Measurements from ENCODE around the gene SPOP. TPM values are rescaled to one million over a fixed set of nuclear protein-coding genes. Genes with fewer than 3 reads are reported as not detected.

Gene SPOP
- total RNA-seq, 1 donor from 2014 or later: 48.6 TPM

DNA sequence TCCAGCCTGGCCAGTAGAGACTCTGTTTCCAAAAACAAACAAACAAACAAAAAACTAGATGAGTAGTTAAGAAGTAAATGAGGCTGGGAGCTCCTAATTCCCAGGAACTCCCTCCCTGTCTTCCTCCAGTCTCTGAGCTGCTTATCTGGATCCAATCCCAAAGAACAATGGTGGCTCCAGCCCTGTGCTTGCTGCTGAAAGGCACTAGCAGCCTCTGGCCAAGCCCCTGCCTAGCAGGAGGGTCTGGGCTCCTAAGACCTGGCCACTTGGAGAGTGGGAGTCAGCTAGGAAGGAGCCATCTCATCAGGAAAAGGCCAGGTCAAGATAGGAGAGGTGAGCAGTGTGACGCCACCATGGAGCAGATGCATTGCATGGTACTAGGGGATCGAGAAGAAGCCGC is 44.2 kb upstream of the SPOP start:
- H3K4me3 Mint-ChIP-seq (ENCODE audit: unreplicated experiment): no peak overlapping the region
- FAIRE-seq: no peak
- no peak overlapping the region for H3K4me2 ChIP-seq (ENCODE audit: low read length)
- H2AFZ ChIP-seq (ENCODE audit: low read depth, low read length): no peak overlapping the region
- no peaks in the 10 kb centered on the region for H3K27me3 Mint-ChIP-seq (ENCODE audit: low read depth, unreplicated experiment)
- H4K20me1 ChIP-seq (ENCODE audit: insufficient read depth, low read length): no peaks in the 10 kb centered on the region
- no peak for DNase-seq (ENCODE audit: low read depth)
- H3K79me2 ChIP-seq (ENCODE audit: insufficient read depth, low read length): no peaks in the 10 kb centered on the region
- H3K4me1 ChIP-seq (ENCODE audit: insufficient read depth, low read length): peaks cover 4% of the 10 kb centered on the region
- peaks cover 5% of the 10 kb centered on the region for H3K36me3 Mint-ChIP-seq (ENCODE audit: low read depth, unreplicated experiment)
- no peaks in the 10 kb centered on the region for H3K9me3 ChIP-seq (ENCODE audit: insufficient read depth, low read depth, low read length)
- H3K27me3 ChIP-seq (ENCODE audit: insufficient read depth, low read length): no peaks in the 10 kb centered on the region
- H3K36me3 ChIP-seq (ENCODE audit: insufficient read depth, low read length): no peaks in the 10 kb centered on the region
- no peak overlapping the region for H3K27ac ChIP-seq (ENCODE audit: low read depth, low read length)
- no peak overlapping the region for H3K27ac Mint-ChIP-seq (ENCODE audit: unreplicated experiment)
- no peaks in the 10 kb centered on the region for H3K4me1 Mint-ChIP-seq (ENCODE audit: low read depth, unreplicated experiment)
- no peak overlapping the region for H3K4me3 ChIP-seq (ENCODE audit: insufficient read depth, low read depth, low read length)
- no peak overlapping the region for H3K9ac ChIP-seq (ENCODE audit: low read length)
- TF ChIP-seq, protein P1, sequence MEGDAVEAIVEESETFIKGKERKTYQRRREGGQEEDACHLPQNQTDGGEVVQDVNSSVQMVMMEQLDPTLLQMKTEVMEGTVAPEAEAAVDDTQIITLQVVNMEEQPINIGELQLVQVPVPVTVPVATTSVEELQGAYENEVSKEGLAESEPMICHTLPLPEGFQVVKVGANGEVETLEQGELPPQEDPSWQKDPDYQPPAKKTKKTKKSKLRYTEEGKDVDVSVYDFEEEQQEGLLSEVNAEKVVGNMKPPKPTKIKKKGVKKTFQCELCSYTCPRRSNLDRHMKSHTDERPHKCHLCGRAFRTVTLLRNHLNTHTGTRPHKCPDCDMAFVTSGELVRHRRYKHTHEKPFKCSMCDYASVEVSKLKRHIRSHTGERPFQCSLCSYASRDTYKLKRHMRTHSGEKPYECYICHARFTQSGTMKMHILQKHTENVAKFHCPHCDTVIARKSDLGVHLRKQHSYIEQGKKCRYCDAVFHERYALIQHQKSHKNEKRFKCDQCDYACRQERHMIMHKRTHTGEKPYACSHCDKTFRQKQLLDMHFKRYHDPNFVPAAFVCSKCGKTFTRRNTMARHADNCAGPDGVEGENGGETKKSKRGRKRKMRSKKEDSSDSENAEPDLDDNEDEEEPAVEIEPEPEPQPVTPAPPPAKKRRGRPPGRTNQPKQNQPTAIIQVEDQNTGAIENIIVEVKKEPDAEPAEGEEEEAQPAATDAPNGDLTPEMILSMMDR (IDR thresholded peaks at IDR 0.05; ENCODE audit: insufficient read depth, low read depth, low read length): no peak
- TF ChIP-seq EZH2 (IDR thresholded peaks at IDR 0.05; ENCODE audit: insufficient read depth, low read length): no peak
- no peaks in the 10 kb centered on the region for H3K9me3 Mint-ChIP-seq (ENCODE audit: unreplicated experiment)

DNA sequence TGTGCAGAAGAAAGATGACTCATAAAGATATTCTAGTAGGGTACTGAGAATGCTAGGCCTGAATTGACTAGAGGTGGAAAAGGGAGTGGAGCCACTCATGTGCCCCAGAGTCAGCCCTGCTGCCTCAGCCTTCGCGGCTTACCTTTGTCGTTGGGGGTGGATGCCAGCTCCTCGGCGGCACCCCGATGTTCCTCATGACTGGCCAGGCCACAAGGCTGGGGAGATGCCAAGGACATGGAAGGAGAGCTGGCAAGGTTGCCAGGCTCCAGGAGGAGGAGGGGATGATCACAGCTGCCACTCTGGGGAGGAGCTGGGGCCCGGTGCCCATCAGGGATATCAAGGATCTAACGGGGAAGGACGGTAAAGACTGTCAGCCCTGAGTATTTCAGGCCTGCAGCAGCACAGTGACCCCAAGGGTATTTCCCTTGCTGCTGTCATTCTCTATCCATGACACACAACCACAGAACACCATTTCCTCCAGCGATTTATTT is 39.5 kb upstream of the SPOP start:
- Histone ChIP-seq H3K36me3 (ENCODE audit: insufficient read depth, low read length) (no peaks in the 10 kb centered on the region), H3K4me2 (ENCODE audit: low read length) (peak overlapping the region; percentile 47), H3K27ac (ENCODE audit: low read depth, low read length) (no peak overlapping the region), H4K20me1 (ENCODE audit: insufficient read depth, low read length) (no peaks in the 10 kb centered on the region), H3K4me1 (ENCODE audit: insufficient read depth, low read length) (peaks cover 4% of the 10 kb centered on the region), H3K4me3 (ENCODE audit: insufficient read depth, low read depth, low read length) (no peak overlapping the region), H3K79me2 (ENCODE audit: insufficient read depth, low read length) (no peaks in the 10 kb centered on the region), H2AFZ (ENCODE audit: low read depth, low read length) (no peak overlapping the region), H3K9ac (ENCODE audit: low read length) (no peak overlapping the region), H3K9me3 (ENCODE audit: insufficient read depth, low read depth, low read length) (no peaks in the 10 kb centered on the region), H3K27me3 (ENCODE audit: insufficient read depth, low read length) (no peaks in the 10 kb centered on the region)
- Mint-ChIP-seq H3K27me3 (ENCODE audit: low read depth, unreplicated experiment) (no peaks in the 10 kb centered on the region), H3K36me3 (ENCODE audit: low read depth, unreplicated experiment) (peaks cover 2% of the 10 kb centered on the region), H3K9me3 (ENCODE audit: unreplicated experiment) (no peaks in the 10 kb centered on the region), H3K4me3 (ENCODE audit: unreplicated experiment) (no peak overlapping the region), H3K4me1 (ENCODE audit: low read depth, unreplicated experiment) (no peaks in the 10 kb centered on the region), H3K27ac (ENCODE audit: unreplicated experiment) (no peak overlapping the region)
- TF ChIP-seq EZH2 (IDR thresholded peaks at IDR 0.05; ENCODE audit: insufficient read depth, low read length): no peak
- TF ChIP-seq, protein P1 (IDR thresholded peaks at IDR 0.05; ENCODE audit: insufficient read depth, low read depth, low read length): no peak
- FAIRE-seq: no peak
- no peak for DNase-seq (ENCODE audit: low read depth)

DNA sequence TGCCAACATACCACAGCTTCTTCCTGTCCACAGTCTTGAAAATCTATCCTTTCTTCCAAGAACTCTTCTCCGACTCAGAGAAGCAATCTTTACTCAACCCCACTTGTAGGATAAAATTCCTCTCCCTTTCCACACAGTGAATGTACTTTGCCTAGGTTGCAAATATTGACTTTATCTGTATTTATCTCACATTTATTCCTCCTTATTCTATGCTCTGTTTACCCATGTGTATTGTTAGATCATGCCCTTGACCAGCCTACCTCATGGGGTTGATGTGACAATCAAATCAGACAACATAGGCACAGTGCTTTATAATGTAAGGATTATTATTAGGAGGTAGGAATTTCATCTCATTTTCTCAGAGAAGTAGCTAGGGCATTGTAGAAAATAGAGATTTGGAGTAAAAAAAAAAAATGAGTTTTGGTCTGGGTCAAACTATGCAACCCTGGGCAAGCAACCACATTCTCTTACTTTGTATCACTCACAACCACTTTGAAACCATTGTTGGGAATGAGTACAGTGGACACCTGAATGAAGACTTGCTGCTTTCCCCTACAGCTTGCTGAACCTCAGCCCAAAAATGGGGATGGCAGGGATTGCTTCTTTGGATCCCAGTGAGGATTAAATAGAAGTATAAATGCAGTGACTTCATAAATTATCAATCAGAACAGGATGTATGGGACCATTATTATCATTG is 38.9 kb upstream of the SPOP start:
- H3K9me3 ChIP-seq (ENCODE audit: insufficient read depth, low read depth, low read length): no peaks in the 10 kb centered on the region
- DNase-seq (ENCODE audit: low read depth): no peak
- no peak overlapping the region for H3K4me2 ChIP-seq (ENCODE audit: low read length)
- no peaks in the 10 kb centered on the region for H3K27me3 Mint-ChIP-seq (ENCODE audit: low read depth, unreplicated experiment)
- no peaks in the 10 kb centered on the region for H3K79me2 ChIP-seq (ENCODE audit: insufficient read depth, low read length)
- H3K36me3 ChIP-seq (ENCODE audit: insufficient read depth, low read length): no peaks in the 10 kb centered on the region
- H3K27me3 ChIP-seq (ENCODE audit: insufficient read depth, low read length): no peaks in the 10 kb centered on the region
- H4K20me1 ChIP-seq (ENCODE audit: insufficient read depth, low read length): no peaks in the 10 kb centered on the region
- H3K4me1 ChIP-seq (ENCODE audit: insufficient read depth, low read length): peaks cover 4% of the 10 kb centered on the region
- no peaks in the 10 kb centered on the region for H3K9me3 Mint-ChIP-seq (ENCODE audit: unreplicated experiment)
- H3K4me1 Mint-ChIP-seq (ENCODE audit: low read depth, unreplicated experiment): no peaks in the 10 kb centered on the region
- H3K27ac ChIP-seq (ENCODE audit: low read depth, low read length): no peak overlapping the region
- H3K27ac Mint-ChIP-seq (ENCODE audit: unreplicated experiment): no peak overlapping the region
- no peak for FAIRE-seq
- H3K36me3 Mint-ChIP-seq (ENCODE audit: low read depth, unreplicated experiment): peaks cover 2% of the 10 kb centered on the region
- TF ChIP-seq, protein P1 (IDR thresholded peaks at IDR 0.05; ENCODE audit: insufficient read depth, low read depth, low read length): no peak
- no peak for TF ChIP-seq EZH2 (IDR thresholded peaks at IDR 0.05; ENCODE audit: insufficient read depth, low read length)
- no peak overlapping the region for H3K4me3 ChIP-seq (ENCODE audit: insufficient read depth, low read depth, low read length)
- H3K4me3 Mint-ChIP-seq (ENCODE audit: unreplicated experiment): no peak overlapping the region
- H3K9ac ChIP-seq (ENCODE audit: low read length): no peak overlapping the region
- H2AFZ ChIP-seq (ENCODE audit: low read depth, low read length): no peak overlapping the region
